HepG2 (cell line): Measurements from ENCODE around the gene TMEM256. TPM values are rescaled to one million over a fixed set of nuclear protein-coding genes. Genes with fewer than 3 reads are reported as not detected.

Source experiments
- ARID4A ChIP-seq: sonication (generic); formaldehyde crosslinking; IDR thresholded peaks from 2 replicates; pipeline ENCODE4 v1.5.0; 2020; ENCODE audit warnings: mild to moderate bottlenecking, missing genetic modification reagents, borderline replicate concordance
- CTCF ChIP-seq: sonication (generic); formaldehyde crosslinking; IDR thresholded peaks from 2 replicates; pipeline ENCODE4 v1.5.0; 2020; ENCODE audit warnings: mild to moderate bottlenecking, missing genetic modification reagents, moderate library complexity
- DMAP1 ChIP-seq: IDR thresholded peaks from 2 replicates; pipeline ENCODE4 v1.6.1; 2016
- FOXC1 ChIP-seq: sonication (generic); formaldehyde crosslinking; IDR thresholded peaks from 2 replicates; pipeline ENCODE4 v1.8.0; 2022; ENCODE audit warnings: mild to moderate bottlenecking, missing genetic modification reagents, borderline replicate concordance
- HOXD1 ChIP-seq: sonication (generic); formaldehyde crosslinking; IDR thresholded peaks from 2 replicates; pipeline ENCODE4 v1.5.0; 2020; ENCODE audit warnings: missing genetic modification reagents
- NFKB2 ChIP-seq: sonication (generic); formaldehyde crosslinking; IDR thresholded peaks from 2 replicates; pipeline ENCODE4 v1.4.0; 2020; ENCODE audit warnings: missing genetic modification reagents, borderline replicate concordance
- RBFOX2 ChIP-seq: fragments of 200-400 bp; formaldehyde crosslinking; IDR thresholded peaks from 2 replicates; pipeline ENCODE4 v1.6.1; 2017; ENCODE audit warnings: low read depth, mild to moderate bottlenecking, low read length
- TBP ChIP-seq: sonication (generic); formaldehyde crosslinking; IDR thresholded peaks from 2 replicates; pipeline ENCODE4 v1.5.0; 2020; ENCODE audit warnings: missing genetic modification reagents
- ZSCAN31 ChIP-seq: sonication (generic); formaldehyde crosslinking; IDR thresholded peaks from 2 replicates; pipeline ENCODE4 v1.5.0; 2020; ENCODE audit warnings: low read depth, mild to moderate bottlenecking, missing genetic modification reagents
- polyA plus RNA-seq, 8 experiments: library from polyadenylated mRNA; depleted of rRNA in 3 of 8; stranded (reverse) in 7 of 8; unstranded in 1 of 8; fragments of >200 nt; fragmentation: Illumina TruSeq in 4 of 8; extraction: Trizol in 4 of 8; gene quantifications; 2 replicates each; pipeline versions ENCODE4 v1.2.1 to v1.2.3, GENCODE V29; 2011 to 2016; ENCODE audit warnings: low read depth in 4 of 8, missing spikeins in 1 of 8, mixed read lengths in 1 of 8; ENCODE audit not compliant: insufficient read depth in 1 of 8
- total RNA-seq, 5 experiments: library from RNA; depleted of rRNA; stranded (reverse); fragments of >200 nt; fragmentation: Illumina TruSeq; extraction: Trizol; gene quantifications; 2 replicates each; pipeline ENCODE4 v1.2.3, GENCODE V29; 2016; ENCODE audit warnings: low read depth in 1 of 5

The TMEM256 gene
- total and polyA plus RNA-seq, 2 of the 13 experiments (the other 11 are each of a cell fraction or from before 2014, with no cell fraction given), result 231 to 252 TPM

- peak; percentile 50; the same call in 1 of the 2 replicates for TF ChIP-seq ZSCAN31 (CRISPR knock-in tag)
- no peak for TF ChIP-seq TBP (CRISPR knock-in tag)
- peak; percentile 56 for TF ChIP-seq CTCF (CRISPR knock-in tag)
- 0 out of 2 replicates have a peak, but pooled peaks have one; percentile 45 for TF ChIP-seq RBFOX2
- peak; percentile 9; the same call in 1 of the 2 replicates for TF ChIP-seq NFKB2 (CRISPR knock-in tag)
- 0 out of 2 replicates have a peak, but pooled peaks have one; percentile 9 for TF ChIP-seq FOXC1 (CRISPR knock-in tag)
- peak; percentile 52; the same call in 1 of the 2 replicates for TF ChIP-seq ARID4A (CRISPR knock-in tag)
- TF ChIP-seq HOXD1, result 0 out of 2 replicates have a peak, but pooled peaks have one; percentile 7
- no peak for TF ChIP-seq DMAP1 (CRISPR knock-in tag)
Observed at GRCh38 chr17:7435676-7436555, 32.0 kb upstream of the TMEM256 start (continued).
